Body of pancreas (tissue), 4 donors: ENCODE data around the gene RNF222.

Experiments used
- POLR2A ChIP-seq, 3 donors: fragments of 450-650 bp; IDR thresholded peaks; one replicate each; pipeline ENCODE4 v1.6.1; 2016; ENCODE audit warnings: antibody characterized with exemption in 3 of 3, mild to moderate bottlenecking in 2 of 3
- TF ChIP-seq, protein P1 (sequence below), 7 experiments: fragments of 450-650 bp in 4 of 7; fragments of 200-600 bp in 3 of 7; sonication (generic) in 3 of 7; IDR thresholded peaks; one replicate each; pipeline ENCODE4 v1.5.1; 2016 to 2019; ENCODE audit warnings: antibody characterized with exemption in 7 of 7

DNA sequence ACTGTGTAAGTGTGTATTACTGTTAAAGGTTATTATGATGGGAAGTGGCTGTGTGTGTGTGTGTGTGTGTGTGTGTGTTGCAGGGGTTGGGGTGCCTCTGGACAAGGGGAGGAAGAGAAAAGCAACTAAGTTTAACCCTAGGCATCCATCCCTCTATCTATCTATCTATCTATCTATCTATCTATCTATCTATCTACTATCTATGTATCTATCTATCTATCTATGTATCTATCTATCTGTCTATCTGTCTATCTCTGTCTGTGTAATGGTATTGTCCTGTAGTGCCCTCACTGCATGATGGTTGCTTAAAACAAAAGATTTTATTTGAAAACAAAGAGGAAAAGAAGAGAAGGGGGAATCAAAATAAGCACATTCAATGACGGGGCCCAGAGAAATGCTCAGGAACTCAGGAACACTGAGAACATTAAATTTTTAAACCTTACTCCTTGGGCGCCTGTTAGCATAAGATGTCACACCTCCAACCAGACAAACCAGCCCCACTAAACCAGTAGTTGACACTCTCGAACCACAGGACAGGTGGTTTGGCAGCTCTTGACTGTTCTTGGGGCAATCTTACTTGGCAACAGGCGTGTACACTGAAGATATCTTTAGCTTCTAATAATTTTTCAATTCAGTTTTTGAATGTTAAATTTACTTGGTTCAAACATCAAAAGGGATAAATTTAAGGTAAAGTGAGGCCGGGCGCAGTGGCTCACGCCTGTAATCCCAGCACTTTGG, 9.5 kb downstream of the RNF222 start:
- TF ChIP-seq, protein P1, sequence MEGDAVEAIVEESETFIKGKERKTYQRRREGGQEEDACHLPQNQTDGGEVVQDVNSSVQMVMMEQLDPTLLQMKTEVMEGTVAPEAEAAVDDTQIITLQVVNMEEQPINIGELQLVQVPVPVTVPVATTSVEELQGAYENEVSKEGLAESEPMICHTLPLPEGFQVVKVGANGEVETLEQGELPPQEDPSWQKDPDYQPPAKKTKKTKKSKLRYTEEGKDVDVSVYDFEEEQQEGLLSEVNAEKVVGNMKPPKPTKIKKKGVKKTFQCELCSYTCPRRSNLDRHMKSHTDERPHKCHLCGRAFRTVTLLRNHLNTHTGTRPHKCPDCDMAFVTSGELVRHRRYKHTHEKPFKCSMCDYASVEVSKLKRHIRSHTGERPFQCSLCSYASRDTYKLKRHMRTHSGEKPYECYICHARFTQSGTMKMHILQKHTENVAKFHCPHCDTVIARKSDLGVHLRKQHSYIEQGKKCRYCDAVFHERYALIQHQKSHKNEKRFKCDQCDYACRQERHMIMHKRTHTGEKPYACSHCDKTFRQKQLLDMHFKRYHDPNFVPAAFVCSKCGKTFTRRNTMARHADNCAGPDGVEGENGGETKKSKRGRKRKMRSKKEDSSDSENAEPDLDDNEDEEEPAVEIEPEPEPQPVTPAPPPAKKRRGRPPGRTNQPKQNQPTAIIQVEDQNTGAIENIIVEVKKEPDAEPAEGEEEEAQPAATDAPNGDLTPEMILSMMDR (IDR thresholded peaks at IDR 0.05): no peak
- TF ChIP-seq POLR2A (IDR thresholded peaks at IDR 0.05): no peak
